Kidney (tissue), 14 donors: ENCODE measurements around the gene METTL26. TPM values are rescaled to one million over a fixed set of nuclear protein-coding genes. Genes with fewer than 3 reads are reported as not detected.

Experiments used
- DNase-seq, 5 donors: peaks; one replicate each; pipeline ENCODE4 v3.0.0-alpha.2; 2013 to 2020
- FAIRE-seq: peaks from 2 replicates; lab custom pipeline; 2012; peaks lifted over from hg19 to GRCh38; lab: Jason Lieb, UNC
- H3K27ac ChIP-seq, 2 donors: one replicate each; pipeline ENCODE4 v1.7.0; 2013; ENCODE audit warnings: low read depth in 2 of 2, low read length in 2 of 2, inconsistent platforms in 1 of 2
- H3K27me3 ChIP-seq: one replicate; pipeline ENCODE4 v1.7.1; 2013; ENCODE audit warnings: low read length, inconsistent platforms; ENCODE audit not compliant: control insufficient read depth, insufficient read depth
- H3K36me3 ChIP-seq, 3 donors: one replicate each; pipeline versions ENCODE4 v1.7.0 to v1.7.1; 2013; ENCODE audit warnings: low read length in 3 of 3, control low read depth in 1 of 3, inconsistent platforms in 1 of 3; ENCODE audit not compliant: insufficient read depth in 3 of 3, control insufficient read depth in 2 of 3
- H3K4me1 ChIP-seq, 3 donors: one replicate each; pipeline versions ENCODE4 v1.7.0 to v1.7.1; 2013; ENCODE audit warnings: low read length in 3 of 3, inconsistent platforms in 1 of 3, low read depth in 1 of 3; ENCODE audit not compliant: control insufficient read depth in 2 of 3, insufficient read depth in 2 of 3
- H3K4me3 ChIP-seq, 3 donors: one replicate each; pipeline versions ENCODE4 v1.7.0 to v1.8.1; 2013; ENCODE audit warnings: low read length in 3 of 3, control low read depth in 1 of 3, inconsistent platforms in 1 of 3
- H3K9ac ChIP-seq, 3 donors: one replicate each; pipeline versions ENCODE4 v1.7.0 to v1.7.1; 2013; ENCODE audit warnings: low read length in 3 of 3, control low read depth in 1 of 3, inconsistent platforms in 1 of 3
- H3K9me3 ChIP-seq, 3 donors: one replicate each; pipeline versions ENCODE4 v1.7.0 to v1.7.1; 2013; ENCODE audit warnings: low read length in 3 of 3, control low read depth in 1 of 3, inconsistent platforms in 1 of 3; ENCODE audit not compliant: control insufficient read depth in 2 of 3, insufficient read depth in 1 of 3
- intact Hi-C: fragments of 100-400 bp; cut with DNase I; formaldehyde crosslinking; loops from one replicate; pipeline ENCODE4 v1.11.1; 2022
- polyA plus RNA-seq: library from polyadenylated mRNA; stranded (reverse); fragments of 350-450 nt; fragmentation: Illumina TruSeq; extraction: RNeasy Lipid Tissue Mini Kit (QIAGEN cat#74804); gene quantifications from one replicate; pipeline ENCODE4 v1.2.3, GENCODE V29; 2014; ENCODE audit warnings: low read depth, low replicate concordance; ENCODE audit not compliant: insufficient read depth
- total RNA-seq: library from RNA; stranded (reverse); fragmentation: NEBNext Ultra II Directional; extraction: Animal tissue kit (Norgen Biotek cat#: 25700); gene quantifications from one replicate; pipeline ENCODE4 v1.2.1, GENCODE V29; 2021
- TF ChIP-seq, protein P1 (sequence below): IDR thresholded peaks from 3 replicates; pipeline ENCODE4 v1.5.1; 2012; ENCODE audit warnings: mild to moderate bottlenecking, moderate library complexity, borderline replicate concordance; ENCODE audit not compliant: insufficient read depth; ENCODE audit errors: extremely low read depth
- donor health status: control.
- donor health status: control.
- donor health status: control.
- donor health status: control.
- donor health status: control.
- donor health status: DM: yes; HTN: yes; CAD: no.
- donor health status: Normal renal cell carcinoma (clear cell type).

The METTL26 gene
- total and polyA plus RNA-seq, 2 donors from 2014 or later: 44.2 to 183 TPM

GRCh38 chr16:625977-626765, 9.9 kb downstream of the METTL26 start:
- H3K4me1 ChIP-seq: peaks cover 0 to 25% (median 12%) of the 10 kb centered on the region in 3 donors

DNA sequence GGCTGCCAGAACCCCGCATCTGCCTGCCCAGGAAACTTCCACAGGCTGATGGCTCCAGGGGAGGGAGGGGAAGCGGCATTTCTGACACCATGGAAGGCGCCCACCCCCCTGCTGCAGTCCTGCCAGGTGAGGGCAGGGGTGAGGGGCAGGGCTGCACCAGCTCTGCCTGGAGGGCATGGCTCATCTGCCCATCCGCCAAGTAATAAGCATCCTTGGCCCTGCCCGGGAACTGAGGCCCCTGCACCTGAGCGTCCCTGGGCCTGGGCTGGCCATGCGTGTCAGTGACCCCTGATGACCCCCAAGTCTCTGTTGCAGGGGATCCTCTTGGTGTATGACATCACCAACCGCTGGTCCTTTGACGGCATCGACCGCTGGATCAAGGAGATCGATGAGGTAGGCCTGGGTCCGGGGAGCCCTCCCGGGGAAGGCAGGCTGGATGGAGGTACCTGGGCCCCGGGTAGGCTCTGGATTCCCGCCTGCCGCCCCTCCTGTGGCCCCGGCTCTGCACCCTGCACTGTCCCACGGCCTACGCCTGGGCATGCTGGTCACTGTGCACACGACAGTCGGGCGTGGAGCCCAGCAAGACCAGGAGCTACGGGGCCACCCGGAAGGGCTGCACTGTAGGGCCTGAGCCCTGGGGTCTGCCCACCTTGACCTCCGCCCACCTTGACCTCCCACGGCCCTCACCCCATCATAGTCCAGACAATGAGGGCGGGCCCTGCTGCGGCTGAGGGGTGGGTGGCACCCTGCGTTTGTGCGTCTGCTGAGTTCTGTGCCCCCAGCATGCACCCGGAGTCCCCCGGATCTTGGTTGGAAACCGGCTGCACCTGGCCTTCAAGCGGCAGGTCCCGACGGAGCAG, 10.8 kb downstream of the METTL26 start:
- Histone ChIP-seq H3K27ac (no peak overlapping the region), H3K9ac (no peak overlapping the region), H3K4me3 (no peak overlapping the region), H3K36me3 (peaks cover 0 to 6% (median 0%) of the 10 kb centered on the region in 3 donors), H3K27me3 (no peaks in the 10 kb centered on the region), H3K4me1 (peaks cover 0 to 17% (median 11%) of the 10 kb centered on the region in 3 donors), H3K9me3 (no peaks in the 10 kb centered on the region)
- intact Hi-C loops: no loop called here
- DNase-seq (peak in 1 of 5 donors; percentile 51), FAIRE-seq (no peak)
- TF ChIP-seq, protein P1, sequence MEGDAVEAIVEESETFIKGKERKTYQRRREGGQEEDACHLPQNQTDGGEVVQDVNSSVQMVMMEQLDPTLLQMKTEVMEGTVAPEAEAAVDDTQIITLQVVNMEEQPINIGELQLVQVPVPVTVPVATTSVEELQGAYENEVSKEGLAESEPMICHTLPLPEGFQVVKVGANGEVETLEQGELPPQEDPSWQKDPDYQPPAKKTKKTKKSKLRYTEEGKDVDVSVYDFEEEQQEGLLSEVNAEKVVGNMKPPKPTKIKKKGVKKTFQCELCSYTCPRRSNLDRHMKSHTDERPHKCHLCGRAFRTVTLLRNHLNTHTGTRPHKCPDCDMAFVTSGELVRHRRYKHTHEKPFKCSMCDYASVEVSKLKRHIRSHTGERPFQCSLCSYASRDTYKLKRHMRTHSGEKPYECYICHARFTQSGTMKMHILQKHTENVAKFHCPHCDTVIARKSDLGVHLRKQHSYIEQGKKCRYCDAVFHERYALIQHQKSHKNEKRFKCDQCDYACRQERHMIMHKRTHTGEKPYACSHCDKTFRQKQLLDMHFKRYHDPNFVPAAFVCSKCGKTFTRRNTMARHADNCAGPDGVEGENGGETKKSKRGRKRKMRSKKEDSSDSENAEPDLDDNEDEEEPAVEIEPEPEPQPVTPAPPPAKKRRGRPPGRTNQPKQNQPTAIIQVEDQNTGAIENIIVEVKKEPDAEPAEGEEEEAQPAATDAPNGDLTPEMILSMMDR: no peak

More at GRCh38 chr16:625977-626765, 9.9 kb downstream of the METTL26 start:
- Histone ChIP-seq H3K4me3 (no peak overlapping the region), H3K27ac (no peak overlapping the region), H3K27me3 (no peaks in the 10 kb centered on the region), H3K9me3 (no peaks in the 10 kb centered on the region), H3K36me3 (peaks cover 0 to 6% (median 0%) of the 10 kb centered on the region in 3 donors), H3K9ac (no peak overlapping the region)
- TF ChIP-seq, protein P1: no peak
- DNase-seq: peak in 1 of 5 donors; percentile 44
- no peak for FAIRE-seq
- intact Hi-C loops: no loop called here

GRCh38 chr16:624526-625070, 11.5 kb downstream of the METTL26 start:
- Histone ChIP-seq H3K9me3 (no peaks in the 10 kb centered on the region), H3K27ac (no peak overlapping the region), H3K4me3 (no peak overlapping the region), H3K27me3 (no peaks in the 10 kb centered on the region), H3K4me1 (peaks cover 0 to 11% (median 6%) of the 10 kb centered on the region in 3 donors), H3K36me3 (peaks cover 0 to 6% (median 0%) of the 10 kb centered on the region in 3 donors), H3K9ac (no peak overlapping the region)
- intact Hi-C loops: no loop called here
- DNase-seq (peak in 1 of 5 donors; percentile 47), FAIRE-seq (no peak)
- TF ChIP-seq, protein P1: no peak
